Epithelial cell of esophagus (primary cell): Measurements from ENCODE around the gene TNK2.
A peak's percentile ranks its signal among the peaks of the same experiment; 100 is the strongest.
"Not testable (repeated sequence)": the region's sequence is repeated elsewhere in the genome, so short reads cannot be mapped to it uniquely, and the experiment has no call there.

Experiments used
- DNase-seq: peaks from one replicate; pipeline ENCODE4 v3.0.0; 2010; ENCODE audit warnings: low read depth
- H3K4me3 ChIP-seq: 2 replicates; pipeline ENCODE4 v1.5.1; 2011; ENCODE audit warnings: mild to moderate bottlenecking, low read length, control low read depth
- CTCF ChIP-seq: IDR thresholded peaks from 2 replicates; pipeline ENCODE4 v1.5.1; 2011; ENCODE audit warnings: low read depth, mild to moderate bottlenecking, low read length, control low read depth, inconsistent platforms; ENCODE audit not compliant: insufficient read depth; ENCODE audit errors: missing control alignments

Gene TNK2

GRCh38 chr3:195821403-195822130 lies 86.8 kb downstream of the TNK2 start:
- DNase-seq = no peak
- TF ChIP-seq CTCF = no peak
- no peak overlapping the region for H3K4me3 ChIP-seq

- no peak overlapping the region for H3K4me3 ChIP-seq
- TF ChIP-seq CTCF = no peak
- DNase-seq = no peak
Measured at GRCh38 chr3:195820901-195821300, 87.5 kb downstream of the TNK2 start.

GRCh38 chr3:195820186-195820585 lies 88.2 kb downstream of the TNK2 start:
- no peak for DNase-seq
- no peak for TF ChIP-seq CTCF

GRCh38 chr3:195818301-195818700 lies 90.0 kb downstream of the TNK2 start:
- H3K4me3 ChIP-seq = no peak overlapping the region
- no peak for DNase-seq
- TF ChIP-seq CTCF = no peak

More at GRCh38 chr3:195820186-195820585, 88.2 kb downstream of the TNK2 start:
- H3K4me3 ChIP-seq = no peak overlapping the region

GRCh38 chr3:195817578-195818135 lies 90.7 kb downstream of the TNK2 start:
- no peak for DNase-seq
- no peak overlapping the region for H3K4me3 ChIP-seq
- no peak for TF ChIP-seq CTCF

- DNase-seq, H3K4me3 ChIP-seq: not testable (repeated sequence)
Measured at GRCh38 chr3:195816276-195816913, 92.0 kb downstream of the TNK2 start.

- peak; percentile 10 for DNase-seq
- no peak for TF ChIP-seq CTCF
- H3K4me3 ChIP-seq = no peak overlapping the region
Measured at GRCh38 chr3:195815169-195815771, 93.1 kb downstream of the TNK2 start.
